Activated CD4-positive, alpha-beta T cell treated with anti-CD3 and anti-CD28 coated beads, Interleukin-2, amount 10 ng/mL, durations not matched to agents 7 days and 5 days (primary cell): ENCODE results near the gene TCEA2. TPM values are rescaled to one million over a fixed set of nuclear protein-coding genes. Genes with fewer than 3 reads are reported as not detected.
"Not testable (repeated sequence)": the region's sequence is repeated elsewhere in the genome, so short reads cannot be mapped to it uniquely, and the experiment has no call there.

ENCODE experiments used
- CTCF ChIA-PET: fragments of 350-600 bp; sonication (Branson Sonifier 250); formaldehyde crosslinking; loops from one replicate; lab custom pipeline; 2021; ENCODE audit warnings: antibody characterized with exemption; lab: Charles Lee
- POLR2A ChIA-PET: fragments of 350-600 bp; sonication (Branson Sonifier 250); formaldehyde crosslinking; loops from one replicate; lab custom pipeline; 2021; ENCODE audit warnings: antibody characterized with exemption; lab: Charles Lee
- DNase-seq: peaks from one replicate; pipeline ENCODE4 v3.0.0-alpha.2; 2020
- H3K27ac Mint-ChIP-seq: one replicate; pipeline ENCODE4 v1.8.0; 2021; ENCODE audit warnings: mild to moderate bottlenecking, moderate library complexity, mixed read lengths
- H3K27me3 Mint-ChIP-seq: one replicate; pipeline ENCODE4 v1.8.0; 2021; ENCODE audit warnings: mixed read lengths
- H3K36me3 Mint-ChIP-seq: one replicate; pipeline ENCODE4 v1.8.0; 2021; ENCODE audit warnings: low read depth, mixed read lengths
- H3K4me1 Mint-ChIP-seq: one replicate; pipeline ENCODE4 v1.8.0; 2021; ENCODE audit warnings: mixed read lengths
- H3K4me3 Mint-ChIP-seq: one replicate; pipeline ENCODE4 v1.8.0; 2021; ENCODE audit warnings: mild to moderate bottlenecking, moderate library complexity, mixed read lengths
- H3K9me3 Mint-ChIP-seq: one replicate; pipeline ENCODE4 v1.8.0; 2021; ENCODE audit warnings: mixed read lengths
- microRNA-seq: library from miRNA; unstranded; fragments of <30 nt; microRNA quantifications from one replicate; pipeline ENCODE4 v1.2.0, GENCODE V29; 2021; ENCODE audit warnings: borderline microRNAs expressed, borderline replicate concordance
- total RNA-seq, 2 experiments: library from RNA; stranded (reverse); gene quantifications; one replicate each; pipeline ENCODE4 v1.2.3, GENCODE V29; 2021

Gene TCEA2
- total RNA-seq, 2 experiments from 2014 or later = 47.6 to 57.9 TPM

DNA sequence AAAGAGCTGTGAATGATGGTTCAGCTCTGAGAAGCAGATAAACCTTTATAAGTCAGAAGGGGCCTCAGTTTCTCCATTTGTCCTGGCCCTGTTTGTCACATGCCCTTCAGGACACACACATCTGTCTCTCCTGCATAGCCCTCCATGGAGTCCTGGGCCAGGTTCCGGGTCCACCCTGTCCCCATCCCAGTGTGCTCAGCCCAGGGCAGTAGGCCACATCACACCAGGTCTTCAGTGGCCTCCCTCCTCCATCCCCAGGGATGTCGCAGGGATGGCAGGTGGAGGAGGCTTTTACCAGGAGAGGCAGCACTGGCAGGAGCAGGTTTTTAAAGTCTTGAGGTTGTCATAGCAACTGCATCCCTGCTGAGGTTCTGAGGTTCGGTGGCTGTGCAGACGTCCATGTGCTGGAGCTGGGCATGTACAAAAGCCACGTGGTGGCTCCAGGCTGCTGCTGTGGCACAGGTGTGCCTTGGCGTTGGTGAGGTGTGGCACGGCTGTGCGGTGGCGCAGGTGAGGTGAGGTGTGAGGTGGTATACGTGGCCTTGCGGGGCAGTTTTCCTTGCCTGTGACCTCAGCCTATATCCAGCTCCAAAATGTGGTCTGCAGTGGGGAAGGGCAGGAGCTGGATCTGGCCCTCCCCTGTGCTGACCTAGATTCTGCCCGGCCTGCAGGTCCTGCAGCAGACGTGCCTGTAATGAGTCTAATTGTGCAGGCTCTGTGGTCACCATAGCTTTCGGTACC is 52.3 kb downstream of the TCEA2 start:
- no peaks in the 10 kb centered on the region for H3K9me3 Mint-ChIP-seq
- peak; percentile 5 for DNase-seq
- H3K4me3 Mint-ChIP-seq = no peak overlapping the region
- POLR2A ChIA-PET = interaction anchor here (0.6 kb wide), 1 partner anchor 250 kb away, joined by 4 read pairs; the partner anchor contains the start of gene TPD52L2
- no peak overlapping the region for H3K27ac Mint-ChIP-seq
- H3K36me3 Mint-ChIP-seq = no peaks in the 10 kb centered on the region
- peaks cover 6% of the 10 kb centered on the region for H3K4me1 Mint-ChIP-seq
- no peaks in the 10 kb centered on the region for H3K27me3 Mint-ChIP-seq
- CTCF ChIA-PET = interaction anchor here (0.6 to 1.8 kb wide), 3 partner anchors 13 to 126 kb away, joined by 3 to 10 read pairs (median 3); no protein-coding TSS in a partner anchor

DNA sequence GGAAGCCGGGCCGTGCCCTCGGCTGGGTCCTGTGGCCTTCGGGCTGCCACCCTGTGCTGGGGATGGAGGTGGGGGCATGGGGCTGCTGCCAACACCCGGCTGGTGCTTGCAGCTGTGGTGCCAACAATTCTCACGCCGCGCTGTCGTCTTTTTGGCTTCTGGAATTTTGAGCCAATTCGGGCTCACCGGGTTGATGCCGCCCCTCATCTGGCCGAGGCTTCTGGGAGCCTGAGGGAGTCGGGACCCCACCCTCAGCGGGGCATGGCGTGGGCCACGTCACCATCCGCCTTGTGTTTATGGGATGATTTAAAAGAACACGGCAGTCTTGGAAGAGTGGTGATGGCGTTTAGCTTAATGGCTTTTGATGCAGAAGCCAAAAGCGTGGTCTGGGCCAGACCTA is 53.0 kb downstream of the TCEA2 start:
- Mint-ChIP-seq H3K9me3 (no peaks in the 10 kb centered on the region), H3K4me3 (no peak overlapping the region), H3K27me3 (no peaks in the 10 kb centered on the region), H3K4me1 (peaks cover 9% of the 10 kb centered on the region), H3K27ac (no peak overlapping the region), H3K36me3 (no peaks in the 10 kb centered on the region)
- peak; percentile 4 for DNase-seq
- POLR2A ChIA-PET = no interaction called here
- CTCF ChIA-PET = interaction anchor here (1.2 to 1.8 kb wide), 2 partner anchors 14 to 33 kb away, joined by 3 to 10 read pairs; no protein-coding TSS in a partner anchor

DNA sequence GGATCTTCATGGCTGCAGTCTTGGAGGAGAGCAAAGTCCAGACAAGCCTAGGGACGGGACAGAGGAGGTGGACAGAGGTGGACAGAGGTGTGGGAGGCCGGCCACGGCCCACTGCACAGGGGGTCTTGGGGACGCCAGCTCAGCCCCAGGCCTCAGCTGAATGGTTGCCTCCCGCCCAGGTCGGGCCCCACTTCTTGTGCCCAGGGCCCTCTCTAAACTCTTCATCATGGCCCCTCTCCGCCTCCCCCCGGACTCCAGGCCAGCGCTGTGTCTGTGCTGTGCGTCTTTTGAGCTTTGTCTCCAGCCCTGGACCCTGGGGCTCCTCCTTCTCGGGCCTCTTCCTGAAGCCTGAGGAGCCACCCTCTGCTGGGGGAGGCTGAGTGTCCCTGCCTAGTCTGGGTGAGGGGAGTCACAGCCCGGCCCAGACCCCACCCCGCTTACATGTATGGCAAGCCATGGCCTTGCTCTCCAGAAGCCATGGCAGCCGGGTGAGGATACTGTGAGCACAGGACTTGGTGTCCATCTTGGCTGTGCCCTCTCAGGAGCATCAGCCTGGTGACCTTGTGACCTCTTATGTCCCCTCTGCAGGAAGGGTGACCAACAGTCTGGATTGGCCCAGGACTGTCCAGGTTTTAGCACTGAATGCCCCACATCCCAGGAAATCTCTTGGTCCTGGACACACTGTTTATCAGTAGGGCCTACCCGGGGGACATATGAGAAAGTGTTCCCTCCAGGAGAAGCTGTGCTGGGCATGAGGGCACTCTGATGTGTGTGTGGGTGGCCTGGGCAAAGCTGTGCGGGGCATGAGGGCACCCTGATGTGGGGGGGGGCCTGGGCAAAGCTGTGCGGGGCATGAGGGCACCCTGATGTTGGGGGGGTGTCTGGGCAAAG is 53.8 kb downstream of the TCEA2 start:
- H3K4me3 Mint-ChIP-seq = no peak overlapping the region
- peak; percentile 3 for DNase-seq
- ChIA-PET CTCF (interaction anchor here (0.6 to 1.2 kb wide), 4 partner anchors 22 to 567 kb away, joined by 3 to 4 read pairs (median 4); no protein-coding TSS in a partner anchor), POLR2A (interaction anchor here (0.6 kb wide), 1 partner anchor 1244 kb away, joined by 3 read pairs; no protein-coding TSS in a partner anchor)
- peaks cover 7% of the 10 kb centered on the region for H3K27me3 Mint-ChIP-seq
- H3K27ac Mint-ChIP-seq = no peak overlapping the region
- H3K4me1 Mint-ChIP-seq = peaks cover 9% of the 10 kb centered on the region
- no peaks in the 10 kb centered on the region for H3K36me3 Mint-ChIP-seq
- H3K9me3 Mint-ChIP-seq = no peaks in the 10 kb centered on the region

DNA sequence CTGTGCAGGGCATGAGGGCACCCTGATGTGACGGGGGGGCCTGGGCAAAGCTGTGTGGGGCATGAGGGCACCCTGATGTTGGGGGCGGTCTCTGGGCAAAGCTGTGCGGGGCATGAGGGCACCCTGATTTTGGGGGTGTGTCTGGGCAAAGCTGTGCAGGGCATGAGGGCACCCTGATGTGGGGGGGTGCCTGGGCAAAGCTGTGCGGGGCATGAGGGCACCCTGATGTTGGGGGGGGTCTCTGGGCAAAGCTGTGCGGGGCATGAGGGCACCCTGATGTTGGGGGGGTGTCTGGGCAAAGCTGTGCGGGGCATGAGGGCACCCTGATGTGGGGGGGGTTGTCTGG is 54.4 kb downstream of the TCEA2 start:
- H3K36me3 Mint-ChIP-seq, DNase-seq, H3K4me3 Mint-ChIP-seq, H3K9me3 Mint-ChIP-seq, H3K27ac Mint-ChIP-seq, H3K4me1 Mint-ChIP-seq: not testable (repeated sequence)
- CTCF ChIA-PET = interaction anchor here (0.6 to 0.9 kb wide), 3 partner anchors 22 to 568 kb away, joined by 3 to 4 read pairs (median 4); no protein-coding TSS in a partner anchor
- peaks cover 10% of the 10 kb centered on the region for H3K27me3 Mint-ChIP-seq
- POLR2A ChIA-PET = interaction anchor here (0.6 kb wide), 1 partner anchor 1244 kb away, joined by 3 read pairs; no protein-coding TSS in a partner anchor

DNA sequence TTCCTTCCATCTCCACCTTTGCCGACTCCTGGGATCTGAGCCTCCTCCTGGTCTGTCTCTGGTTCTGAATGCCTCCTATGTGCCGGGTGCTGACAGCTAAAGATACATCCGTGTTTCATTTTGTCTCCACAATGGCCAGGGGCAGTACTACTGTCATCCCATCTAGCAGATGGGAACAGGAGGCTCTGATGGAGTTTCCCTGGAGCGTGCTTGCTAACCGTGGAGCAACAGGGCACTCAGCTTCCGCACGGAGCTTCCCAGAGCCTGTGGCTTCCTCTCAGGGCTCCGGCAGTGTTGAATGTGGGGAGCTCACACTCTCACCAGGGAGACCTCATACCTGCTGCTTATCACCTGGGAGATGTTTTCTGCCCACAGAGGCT is 56.3 kb downstream of the TCEA2 start:
- Mint-ChIP-seq H3K9me3 (no peaks in the 10 kb centered on the region), H3K4me3 (no peak overlapping the region), H3K27ac (no peak overlapping the region), H3K4me1 (peaks cover 9% of the 10 kb centered on the region), H3K27me3 (peaks cover 19% of the 10 kb centered on the region), H3K36me3 (no peaks in the 10 kb centered on the region)
- DNase-seq = no peak
- ChIA-PET CTCF (interaction anchor here (0.9 to 2.8 kb wide), 5 partner anchors 35 to 596 kb away, joined by 3 to 16 read pairs (median 4); partner anchors contain the start of genes LKAAEAR1 and SAMD10), POLR2A (no interaction called here)

DNA sequence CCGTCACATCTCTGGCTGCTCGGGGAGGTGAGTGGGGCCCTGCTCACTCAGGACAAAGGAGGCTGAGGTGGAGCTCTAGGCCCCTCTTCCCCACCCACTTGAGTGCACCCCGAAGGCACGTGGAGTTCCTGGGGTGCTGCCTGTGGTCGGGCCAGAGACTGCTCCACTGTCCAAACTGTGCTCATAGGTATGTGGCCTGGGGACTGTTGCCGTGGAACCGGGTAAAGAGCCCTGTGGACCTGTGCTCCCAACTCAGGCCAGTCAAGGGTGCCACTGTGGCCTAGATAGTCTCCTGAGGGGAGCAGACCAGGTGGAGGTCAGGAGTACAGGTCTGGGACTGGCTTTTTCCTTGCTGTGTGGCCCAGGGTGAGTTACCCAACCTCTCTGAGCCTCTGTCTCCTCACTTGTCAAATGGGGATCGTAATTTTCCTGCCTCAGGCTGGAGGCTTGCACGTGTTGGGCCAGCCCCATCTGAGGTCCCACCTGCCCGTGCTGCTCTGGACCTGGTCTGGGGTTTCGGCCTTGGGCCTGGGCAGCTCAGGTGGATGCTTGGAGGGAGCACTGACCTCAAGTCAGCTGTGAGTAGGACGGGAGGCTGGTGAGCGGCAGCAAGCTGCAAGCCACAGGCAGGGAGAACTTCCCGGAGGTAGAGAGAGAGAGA is 56.8 kb downstream of the TCEA2 start:
- H3K36me3 Mint-ChIP-seq = no peaks in the 10 kb centered on the region
- H3K27me3 Mint-ChIP-seq = peaks cover 23% of the 10 kb centered on the region
- POLR2A ChIA-PET = no interaction called here
- H3K27ac Mint-ChIP-seq = peak overlapping the region; percentile 76
- peaks cover 9% of the 10 kb centered on the region for H3K4me1 Mint-ChIP-seq
- DNase-seq = no peak
- CTCF ChIA-PET = interaction anchor here (0.7 to 2.8 kb wide), 16 partner anchors 14 to 597 kb away, joined by 3 to 16 read pairs (median 4); partner anchors contain the start of genes C20orf204, LKAAEAR1, OPRL1 and RTEL1
- H3K9me3 Mint-ChIP-seq = no peaks in the 10 kb centered on the region
- no peak overlapping the region for H3K4me3 Mint-ChIP-seq

DNA sequence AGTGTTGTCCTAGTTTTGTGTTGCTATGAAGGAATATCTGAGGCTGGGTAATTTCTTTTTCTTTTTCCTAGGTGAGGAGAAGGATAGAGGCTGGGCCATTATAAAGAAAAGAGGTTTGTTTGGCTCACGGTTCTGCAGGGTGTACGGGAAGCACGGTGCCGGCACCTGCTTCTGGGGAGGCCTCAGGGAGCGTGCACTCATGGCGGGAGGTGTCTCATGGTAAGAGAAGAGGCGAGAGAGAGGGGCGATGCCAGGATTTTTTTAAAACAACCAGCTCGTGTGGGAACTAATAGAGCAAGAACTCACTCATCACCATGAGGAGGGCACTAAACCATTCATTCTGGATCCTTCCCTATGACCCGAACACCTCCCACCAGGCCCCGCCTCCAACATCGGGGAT is 58.6 kb downstream of the TCEA2 start:
- ChIA-PET CTCF (interaction anchor here (0.6 to 2.8 kb wide), 11 partner anchors 7 to 583 kb away, joined by 3 to 16 read pairs (median 4); partner anchors contain the start of gene LKAAEAR1), POLR2A (no interaction called here)
- Mint-ChIP-seq H3K36me3 (no peaks in the 10 kb centered on the region), H3K9me3 (no peaks in the 10 kb centered on the region), H3K27ac (no peak overlapping the region), H3K27me3 (peaks cover 30% of the 10 kb centered on the region), H3K4me1 (peaks cover 9% of the 10 kb centered on the region), H3K4me3 (no peak overlapping the region)
- DNase-seq = no peak

Small RNA genes within 50 kb of the gene (microRNA-seq; reads per million reads assigned to microRNA genes)
- 0.84 reads per million for gene MIR6813

Other genes with a start within 250 kb of the TCEA2 start
- not detected for gene ZBTB46, start 231.9 kb upstream of the TCEA2 start, total RNA-seq
- not detected for gene ABHD16B, start 201.7 kb upstream of the TCEA2 start, total RNA-seq
- 10 to 100 TPM; 39.6 to 41.6 TPM for gene TPD52L2, start 197.9 kb upstream of the TCEA2 start, total RNA-seq
- 10 to 100 TPM; 54.0 to 58.7 TPM for gene DNAJC5, start 168.1 kb upstream of the TCEA2 start, total RNA-seq
- 10 to 100 TPM; 37.8 to 41.0 TPM for gene UCKL1, start 106.8 kb upstream of the TCEA2 start, total RNA-seq
- 10 to 100 TPM; 19.3 to 21.4 TPM for gene ZNF512B, start 93.3 kb upstream of the TCEA2 start, total RNA-seq
- 10 to 100 TPM; 16.3 to 17.2 TPM for gene SAMD10, start 83.6 kb upstream of the TCEA2 start, total RNA-seq
- 10 to 100 TPM; 67.1 to 70.8 TPM for gene PRPF6, start 82.1 kb upstream of the TCEA2 start, total RNA-seq
- gene C20orf204, start 27.0 kb upstream of the TCEA2 start, total RNA-seq = 1 to 10 TPM; 3.5 to 4.8 TPM
- under 1 TPM; 0.10 to 0.15 TPM for gene SOX18, start 13.6 kb upstream of the TCEA2 start, total RNA-seq
- gene RGS19, start 16.3 kb downstream of the TCEA2 start, total RNA-seq = 100 to 1,000 TPM; 105 to 107 TPM
- 1 to 10 TPM; 1.6 TPM for gene OPRL1, start 16.9 kb downstream of the TCEA2 start, total RNA-seq
- gene LKAAEAR1, start 21.2 kb downstream of the TCEA2 start, total RNA-seq = under 1 TPM; 0.44 to 0.89 TPM
- not detected for gene NPBWR2, start 44.4 kb downstream of the TCEA2 start, total RNA-seq
- gene MYT1, start 101.3 kb downstream of the TCEA2 start, total RNA-seq = not detected
- 10 to 100 TPM; 68.4 to 69.3 TPM for gene PCMTD2, start 192.6 kb downstream of the TCEA2 start, total RNA-seq